Stimulated activated CD4-positive, alpha-beta T cell treated with anti-CD3 and anti-CD28 coated beads, Interleukin-2, amount 100 ng/mL, for 4 hours (primary cell): ENCODE results near the gene POU6F2.
"Not testable (repeated sequence)": the region's sequence is repeated elsewhere in the genome, so short reads cannot be mapped to it uniquely, and the experiment has no call there.

ENCODE experiments used
- DNase-seq: peaks from one replicate; pipeline ENCODE4 v3.0.0-alpha.2; 2020; ENCODE audit warnings: low read depth

The POU6F2 gene, protein sequence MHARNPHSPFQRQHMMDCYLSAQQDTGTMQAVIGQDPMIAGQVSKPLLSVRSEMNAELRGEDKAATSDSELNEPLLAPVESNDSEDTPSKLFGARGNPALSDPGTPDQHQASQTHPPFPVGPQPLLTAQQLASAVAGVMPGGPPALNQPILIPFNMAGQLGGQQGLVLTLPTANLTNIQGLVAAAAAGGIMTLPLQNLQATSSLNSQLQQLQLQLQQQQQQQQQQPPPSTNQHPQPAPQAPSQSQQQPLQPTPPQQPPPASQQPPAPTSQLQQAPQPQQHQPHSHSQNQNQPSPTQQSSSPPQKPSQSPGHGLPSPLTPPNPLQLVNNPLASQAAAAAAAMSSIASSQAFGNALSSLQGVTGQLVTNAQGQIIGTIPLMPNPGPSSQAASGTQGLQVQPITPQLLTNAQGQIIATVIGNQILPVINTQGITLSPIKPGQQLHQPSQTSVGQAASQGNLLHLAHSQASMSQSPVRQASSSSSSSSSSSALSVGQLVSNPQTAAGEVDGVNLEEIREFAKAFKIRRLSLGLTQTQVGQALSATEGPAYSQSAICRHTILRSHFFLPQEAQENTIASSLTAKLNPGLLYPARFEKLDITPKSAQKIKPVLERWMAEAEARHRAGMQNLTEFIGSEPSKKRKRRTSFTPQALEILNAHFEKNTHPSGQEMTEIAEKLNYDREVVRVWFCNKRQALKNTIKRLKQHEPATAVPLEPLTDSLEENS

DNA sequence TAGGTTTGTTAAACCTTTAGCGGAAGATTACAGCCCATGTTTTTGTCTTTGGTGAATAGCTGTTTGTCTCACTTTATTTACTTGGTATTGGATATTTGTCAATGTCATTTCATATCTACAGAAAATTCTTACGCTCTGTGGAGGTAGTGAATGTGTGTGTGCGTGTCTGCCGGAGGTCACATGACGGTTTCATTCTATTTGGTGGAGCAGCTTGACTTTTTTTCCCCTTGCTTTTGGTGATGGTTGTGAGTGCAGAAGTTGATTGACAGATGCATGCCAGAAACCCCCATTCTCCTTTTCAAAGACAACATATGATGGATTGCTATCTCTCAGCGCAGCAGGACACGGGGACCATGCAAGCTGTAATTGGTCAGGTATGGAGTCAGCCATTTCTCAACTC is at the start of gene POU6F2:
TSS of gene POU6F2 (plus strand) at position 225 of the 400 bp plus-strand sequence. CDS start at position 270, 45 bp downstream.
- DNase-seq = no peak

DNA sequence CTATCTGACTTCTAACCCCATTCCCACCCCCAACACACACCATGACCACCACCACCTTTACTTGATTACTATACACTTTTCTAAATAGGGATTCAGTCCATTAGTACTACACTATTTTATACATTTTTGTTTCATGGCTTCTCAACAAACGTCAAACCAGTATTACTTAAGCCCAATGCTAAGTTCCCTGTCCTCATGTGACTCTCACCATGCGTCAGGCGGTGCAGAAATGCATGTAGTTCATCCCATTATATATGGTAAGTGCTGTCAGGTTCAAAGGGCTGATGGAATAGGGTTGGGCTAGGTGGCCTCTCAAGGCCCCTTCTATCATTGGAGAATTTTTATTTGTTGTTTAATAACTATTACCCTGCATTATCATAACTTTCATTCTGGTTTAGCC is 49.2 kb upstream of the POU6F2 start:
- no peak for DNase-seq

DNA sequence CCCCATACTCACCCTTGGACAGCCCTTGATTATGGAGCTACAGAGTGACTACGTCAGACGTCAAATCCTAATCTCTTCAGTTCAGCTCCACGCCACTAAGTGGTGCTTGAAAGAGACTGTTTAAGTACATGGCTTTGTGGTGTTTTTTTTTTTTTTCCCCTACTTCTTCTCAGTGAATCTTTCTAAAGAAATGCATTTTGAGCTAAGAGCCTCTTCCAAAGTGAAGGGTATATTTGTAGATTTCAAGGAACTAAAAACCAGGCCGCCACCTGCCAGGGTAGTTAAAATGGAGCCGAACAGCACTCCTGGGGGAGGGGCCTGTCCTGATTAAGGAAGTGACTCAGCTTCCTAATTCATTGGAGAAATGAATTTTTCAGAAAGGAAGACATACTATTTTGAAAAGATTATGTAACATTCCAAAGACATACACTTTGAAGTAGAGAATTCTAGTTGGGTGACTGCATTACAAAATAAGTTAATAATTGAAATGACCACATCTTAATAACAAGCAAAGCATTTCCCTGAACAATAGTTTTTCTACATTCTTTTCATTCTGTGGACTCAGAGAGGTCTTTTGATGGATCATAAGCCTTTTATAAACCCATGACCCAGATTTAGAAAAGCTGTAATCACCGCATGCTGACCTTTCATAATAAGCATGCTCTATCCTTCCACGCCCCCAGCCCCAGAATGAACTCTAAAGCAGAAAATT is 48.1 kb upstream of the POU6F2 start:
- DNase-seq = no peak

DNA sequence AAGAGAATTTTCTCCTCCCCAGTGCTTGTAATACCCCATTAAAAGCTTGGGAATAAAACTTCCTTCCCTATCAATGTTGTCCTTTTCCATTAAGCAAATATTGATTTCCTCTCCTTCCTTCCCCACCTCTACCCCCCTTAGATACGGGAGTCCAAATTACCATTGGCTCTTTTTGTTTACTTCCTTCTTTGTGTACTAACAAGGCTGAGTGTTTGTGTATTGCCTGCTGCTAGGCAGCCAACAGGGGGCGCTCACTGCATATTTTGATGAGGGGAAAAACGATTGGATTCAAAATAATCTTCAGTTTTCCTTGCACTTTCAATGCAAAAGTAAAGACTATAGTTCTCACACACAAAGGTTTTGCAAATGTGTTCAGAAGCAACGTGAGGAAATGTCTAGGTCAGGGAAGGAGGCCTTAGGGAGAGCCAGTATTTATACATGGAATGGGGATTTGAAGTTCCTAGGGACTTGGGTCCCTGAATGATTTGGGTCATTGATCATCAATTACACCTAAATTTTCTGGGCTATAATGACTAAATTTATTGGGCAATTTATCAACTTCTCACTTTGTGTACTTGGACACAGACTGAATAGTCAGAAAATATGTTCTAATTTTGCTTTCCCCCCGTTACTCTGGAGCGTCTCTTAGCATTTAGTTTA is 45.1 kb upstream of the POU6F2 start:
- DNase-seq = no peak

DNA sequence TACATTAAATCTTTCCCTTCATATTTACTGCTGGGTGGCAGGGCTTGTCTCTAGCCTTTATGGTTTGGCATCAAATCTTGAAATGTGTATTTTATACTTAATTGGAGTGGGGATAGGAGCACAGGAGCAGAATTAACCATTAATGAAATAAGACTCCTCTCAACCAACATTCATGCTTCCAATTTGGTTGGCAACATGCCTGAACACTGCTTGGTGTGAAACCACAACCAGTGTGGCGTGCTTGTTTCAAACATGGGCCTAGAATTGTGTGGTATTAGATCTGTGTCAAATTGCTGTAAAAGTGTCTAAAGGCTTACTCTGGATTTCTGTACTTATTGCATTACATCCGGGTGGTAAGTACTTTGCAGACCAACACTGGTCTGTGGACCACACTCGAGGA is 43.7 kb upstream of the POU6F2 start:
- DNase-seq = no peak

DNA sequence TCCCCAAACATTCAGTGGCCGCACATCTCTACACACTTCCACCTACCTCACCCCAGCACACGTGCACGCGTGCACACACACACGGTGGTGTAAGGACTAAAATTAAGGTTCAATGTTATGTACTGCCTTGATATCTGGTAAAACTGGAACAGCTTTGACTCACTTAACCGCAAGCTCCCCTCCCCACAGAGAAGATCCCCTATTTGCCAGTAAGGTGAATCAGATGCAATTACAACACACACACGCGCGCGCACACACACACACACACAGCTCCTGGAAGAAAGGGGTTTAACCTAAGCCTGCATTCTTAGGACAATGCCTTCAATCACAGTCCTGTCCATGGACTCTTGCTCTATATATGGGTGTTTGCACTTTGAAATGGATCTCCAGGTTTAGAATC is 43.2 kb upstream of the POU6F2 start:
- DNase-seq = no peak

DNA sequence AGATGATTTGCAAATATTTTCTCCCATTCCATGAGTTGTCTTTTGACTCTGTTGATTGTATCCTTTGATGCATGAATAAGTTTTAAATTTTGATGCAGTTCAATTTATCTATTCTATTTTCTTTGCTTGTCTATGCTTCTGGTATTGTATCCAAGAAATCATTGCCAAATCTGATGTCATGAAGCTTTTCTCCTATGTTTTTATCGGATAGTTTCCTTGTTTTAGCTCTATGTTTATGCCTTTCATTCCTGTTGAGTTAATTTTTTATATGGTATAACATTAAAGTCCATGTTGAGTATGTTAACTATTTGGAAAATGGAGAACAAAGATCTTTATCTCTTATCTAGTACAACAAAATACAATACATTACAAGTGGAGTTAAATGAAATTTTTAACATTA is 41.1 kb upstream of the POU6F2 start:
- DNase-seq = no peak

DNA sequence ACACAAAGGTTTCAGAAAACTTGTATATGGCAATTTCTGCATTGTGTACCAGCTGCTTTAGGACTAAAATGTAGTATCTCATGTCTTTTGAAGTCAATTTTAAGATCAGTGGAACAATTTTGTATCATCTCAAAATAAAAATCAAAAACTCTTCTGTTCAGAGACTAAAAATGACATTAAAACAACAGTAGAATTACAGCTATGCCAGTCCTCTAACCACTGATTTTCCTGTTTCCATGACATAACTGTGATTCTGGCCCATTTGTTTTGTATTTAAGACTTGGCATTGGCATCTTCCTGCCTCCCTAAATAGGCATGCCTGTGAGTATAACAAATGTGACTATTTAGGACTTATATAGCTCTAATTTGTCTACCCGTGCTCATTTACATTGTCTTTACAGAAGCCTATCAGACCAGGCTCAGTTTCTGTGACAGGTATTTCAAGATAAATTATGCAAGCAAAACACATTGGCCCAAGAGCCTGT is 39.7 kb upstream of the POU6F2 start:
- no peak for DNase-seq

DNA sequence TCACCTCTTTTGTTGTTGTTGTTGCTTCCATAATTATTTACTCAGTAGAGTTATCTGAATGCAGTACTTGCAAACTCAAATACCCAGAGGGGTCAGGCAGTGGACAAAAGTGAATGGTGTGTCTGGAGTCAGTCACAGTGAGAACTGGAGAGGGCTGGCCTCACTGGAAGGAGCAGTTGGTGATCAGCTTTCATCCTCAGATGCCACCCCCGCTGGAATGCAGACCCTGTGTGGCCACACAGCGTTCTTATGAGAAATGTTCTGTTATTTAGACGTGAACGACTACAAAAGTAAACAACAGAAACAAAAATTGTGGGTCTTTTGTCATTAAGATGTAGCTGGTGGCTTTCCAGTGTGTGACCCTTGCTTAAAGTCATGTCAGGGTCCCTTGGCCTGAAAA is 39.1 kb upstream of the POU6F2 start:
- no peak for DNase-seq

DNA sequence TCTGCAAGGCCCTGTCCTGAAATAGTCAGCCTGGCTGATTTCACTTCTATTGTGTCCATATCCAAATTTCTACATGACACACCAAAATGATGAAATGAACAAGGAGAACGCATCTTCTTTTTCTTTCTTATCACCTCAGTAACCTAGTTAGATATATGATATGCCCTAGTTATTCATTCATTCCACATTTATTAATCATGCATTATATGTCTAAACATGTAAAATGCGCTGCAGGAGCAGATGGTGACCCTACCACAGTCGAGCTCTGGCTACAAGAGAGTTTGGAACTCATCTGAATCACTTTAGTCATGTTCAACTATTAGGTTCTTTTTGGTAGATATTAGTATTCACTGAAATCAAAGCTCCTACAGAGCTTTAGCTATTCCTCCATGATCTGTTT is 36.9 kb upstream of the POU6F2 start:
- DNase-seq = no peak

DNA sequence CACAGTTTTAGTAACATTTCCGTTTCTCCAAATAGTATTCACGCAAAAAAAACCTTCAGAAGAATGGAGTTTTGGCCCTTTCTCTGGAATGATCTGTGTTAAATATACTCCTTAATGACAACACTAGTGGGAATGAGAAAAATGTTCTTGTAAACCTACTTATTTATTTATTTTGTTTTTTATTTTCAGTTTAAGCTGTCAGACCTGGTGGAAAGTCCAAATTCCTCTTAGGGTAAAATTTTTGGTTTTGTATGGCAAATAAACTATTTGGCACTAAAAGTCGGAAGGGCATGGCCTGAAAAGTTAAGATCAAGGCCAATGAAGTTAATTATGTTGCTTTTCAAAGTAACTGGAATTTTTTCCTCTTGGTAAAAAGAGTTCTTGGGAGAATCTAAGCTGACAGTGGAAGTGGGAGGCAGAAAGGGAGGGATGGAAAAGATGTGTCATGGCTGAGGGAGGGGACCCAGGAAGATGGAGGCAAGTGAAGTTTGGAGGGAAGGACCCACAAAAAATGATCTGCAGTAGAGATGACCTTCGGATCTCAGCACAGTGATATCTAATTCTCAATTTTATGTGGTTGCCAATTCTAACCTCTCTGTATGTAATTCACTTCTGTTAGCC is 35.2 kb upstream of the POU6F2 start:
- DNase-seq = no peak

DNA sequence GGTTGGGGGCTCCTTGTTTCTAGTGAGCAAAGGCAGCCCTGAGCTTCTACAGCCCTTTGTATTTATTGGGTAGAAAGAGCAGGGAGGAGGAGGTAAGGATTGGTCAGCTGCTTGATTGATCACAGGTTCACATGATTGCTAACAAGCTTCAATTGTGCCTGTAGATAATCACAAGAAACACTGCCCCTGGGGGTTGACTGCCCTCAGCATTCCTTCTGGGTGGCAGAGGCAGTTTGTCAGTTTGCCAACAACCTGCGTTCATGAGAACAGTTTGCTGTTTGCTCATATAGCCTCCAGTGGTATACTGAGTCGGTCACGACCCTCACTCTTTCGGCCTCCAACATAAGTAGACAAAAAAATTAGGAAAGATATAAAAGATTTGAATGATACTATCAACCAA is 30.2 kb upstream of the POU6F2 start:
- DNase-seq = not testable (repeated sequence)

DNA sequence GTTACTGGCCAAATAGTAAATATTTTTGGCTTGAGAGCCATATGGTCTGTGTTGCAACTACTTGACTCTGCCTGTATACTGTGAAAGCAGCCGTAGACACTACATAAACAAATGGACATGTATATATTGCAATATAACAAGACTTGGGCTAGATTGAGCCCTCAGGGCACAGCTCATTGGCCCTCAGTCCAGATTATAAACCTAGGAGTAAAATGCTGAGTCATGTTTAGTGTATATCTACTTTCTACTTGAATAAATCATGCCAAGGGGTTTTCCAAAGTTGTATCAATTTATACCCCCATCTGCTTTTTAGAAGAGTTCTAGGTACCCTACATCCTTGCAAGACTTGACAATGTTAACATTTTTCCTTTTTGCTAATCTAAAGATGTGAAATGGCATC is 27.4 kb upstream of the POU6F2 start:
- DNase-seq = no peak

DNA sequence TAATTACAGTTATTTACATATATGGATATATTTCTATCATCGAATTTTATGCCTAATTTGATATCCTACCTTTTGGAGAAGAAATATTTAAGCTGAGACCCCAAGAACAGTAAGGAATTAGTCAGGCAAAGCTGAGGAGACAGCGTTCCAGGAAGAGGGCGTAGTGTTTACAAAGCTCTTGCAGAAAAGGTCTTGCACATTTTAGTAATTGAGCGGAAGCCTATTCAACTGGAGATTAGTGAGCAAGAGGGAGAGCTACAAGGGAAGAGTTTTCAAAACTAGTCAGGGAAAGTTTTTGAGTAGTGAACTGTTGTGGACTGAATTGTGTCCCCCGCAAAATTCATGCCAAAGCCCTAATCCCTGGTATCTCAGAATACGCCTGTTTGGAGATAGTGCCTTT is 26.5 kb upstream of the POU6F2 start:
- DNase-seq = no peak

DNA sequence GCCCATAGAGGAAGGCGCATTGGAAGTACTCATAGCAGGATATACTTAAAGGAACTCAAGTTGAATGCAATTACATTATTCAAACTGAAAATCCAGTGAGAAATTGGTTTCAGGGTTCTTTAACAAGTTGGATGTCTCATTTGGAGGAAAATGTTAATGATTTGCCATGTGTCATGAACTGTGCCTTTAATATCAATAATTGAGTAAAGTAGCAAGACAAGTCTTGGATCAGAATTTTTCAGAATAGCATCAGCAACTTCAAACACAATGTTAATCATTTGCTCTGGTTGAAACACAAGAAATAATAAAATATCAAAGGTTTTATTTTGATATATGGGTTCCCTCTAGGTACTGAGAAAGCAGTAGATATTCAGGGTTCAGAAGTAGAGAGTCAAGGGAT is 24.5 kb upstream of the POU6F2 start:
- no peak for DNase-seq

DNA sequence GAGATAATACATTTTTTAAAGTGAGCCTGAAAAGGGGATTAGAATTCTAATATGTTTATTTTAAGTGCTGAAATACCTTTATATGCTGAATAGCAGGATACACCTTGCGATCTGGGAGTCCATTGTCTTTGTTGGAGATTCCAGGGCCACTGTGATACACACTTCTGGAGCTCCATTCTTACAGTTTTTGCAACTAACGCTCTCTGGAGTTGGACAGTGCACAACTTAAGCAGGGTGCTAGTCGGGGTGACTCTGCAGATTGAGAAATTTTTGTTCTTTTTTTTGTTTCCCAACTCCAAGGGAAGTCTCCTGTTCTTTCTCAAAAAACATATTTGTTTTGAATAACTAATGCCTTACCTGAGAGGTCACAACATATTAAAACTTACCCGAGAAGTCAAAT is 23.7 kb upstream of the POU6F2 start:
- DNase-seq = no peak

DNA sequence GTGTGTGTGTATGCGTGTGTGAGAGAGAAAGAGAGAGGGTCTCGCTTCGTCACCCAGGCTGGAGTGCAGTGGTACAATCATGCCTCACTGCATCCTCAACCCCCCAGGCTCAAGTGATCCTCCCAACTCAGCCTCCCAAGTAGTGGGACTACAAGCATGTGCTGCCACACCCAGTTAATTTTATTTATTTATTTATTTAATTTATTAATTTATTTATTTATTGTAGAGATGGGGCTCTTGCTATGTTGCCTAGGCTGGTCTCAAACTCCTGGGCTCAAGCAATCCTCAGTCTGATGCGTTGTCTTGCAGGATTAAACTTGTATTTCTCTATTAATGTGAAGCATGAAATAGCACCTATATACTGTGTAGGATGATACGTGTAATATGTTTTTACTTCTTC is 21.8 kb upstream of the POU6F2 start:
- DNase-seq = no peak

DNA sequence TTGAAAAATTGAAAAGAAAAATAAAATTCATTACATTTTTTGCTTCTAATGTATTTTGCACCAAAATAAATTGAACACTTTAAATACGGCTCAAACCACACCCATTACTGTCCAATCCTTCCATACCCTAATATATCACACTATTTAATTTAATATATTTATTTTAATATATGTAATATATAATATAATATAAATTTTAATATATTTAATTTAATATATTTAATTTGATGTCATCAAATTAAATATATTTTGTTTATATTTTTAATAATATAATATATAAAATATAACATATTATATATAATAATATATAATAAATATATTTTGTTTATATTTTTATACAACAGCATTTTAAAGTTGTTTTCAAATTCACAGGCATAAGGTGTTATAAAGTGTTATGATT is 15.7 kb upstream of the POU6F2 start:
- no peak for DNase-seq

DNA sequence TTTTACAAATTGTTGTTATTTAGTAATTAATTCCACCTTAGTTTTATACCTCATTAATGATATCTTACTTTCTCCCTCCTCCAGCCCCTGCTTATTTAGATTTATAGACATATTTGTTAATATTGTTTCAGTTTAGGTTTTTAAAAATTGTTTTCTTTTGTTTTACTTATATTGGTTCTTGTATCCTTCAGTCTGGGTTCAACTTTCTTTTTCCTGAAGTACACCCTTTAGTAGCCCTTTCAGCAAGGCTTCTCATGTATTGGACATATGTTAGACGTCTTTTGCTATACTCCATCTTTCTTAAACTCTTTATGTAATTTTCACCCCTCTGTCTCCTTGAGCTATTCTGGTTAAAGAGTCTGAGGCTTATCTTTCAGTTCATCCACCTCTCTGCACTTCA is 12.8 kb upstream of the POU6F2 start:
- no peak for DNase-seq

DNA sequence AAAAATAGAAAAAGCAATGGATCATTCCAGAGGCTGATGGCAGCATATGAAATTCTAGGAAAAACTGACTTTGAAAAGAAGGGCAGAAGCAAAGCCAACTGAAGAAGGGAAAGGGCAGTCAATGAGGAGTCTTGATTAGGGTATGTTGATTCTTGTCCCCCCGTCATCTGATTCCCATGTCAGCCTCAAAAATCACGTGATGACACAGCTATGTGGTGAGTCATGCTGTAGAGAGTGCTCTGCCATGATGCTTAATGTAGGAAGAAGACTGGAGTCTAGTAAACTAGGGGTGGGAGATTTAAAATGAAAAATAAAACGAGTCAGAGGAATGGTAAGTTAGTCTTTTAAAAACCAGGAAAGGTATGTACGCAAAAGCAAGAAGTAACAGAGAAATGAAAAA is 3.9 kb upstream of the POU6F2 start:
- no peak for DNase-seq

DNA sequence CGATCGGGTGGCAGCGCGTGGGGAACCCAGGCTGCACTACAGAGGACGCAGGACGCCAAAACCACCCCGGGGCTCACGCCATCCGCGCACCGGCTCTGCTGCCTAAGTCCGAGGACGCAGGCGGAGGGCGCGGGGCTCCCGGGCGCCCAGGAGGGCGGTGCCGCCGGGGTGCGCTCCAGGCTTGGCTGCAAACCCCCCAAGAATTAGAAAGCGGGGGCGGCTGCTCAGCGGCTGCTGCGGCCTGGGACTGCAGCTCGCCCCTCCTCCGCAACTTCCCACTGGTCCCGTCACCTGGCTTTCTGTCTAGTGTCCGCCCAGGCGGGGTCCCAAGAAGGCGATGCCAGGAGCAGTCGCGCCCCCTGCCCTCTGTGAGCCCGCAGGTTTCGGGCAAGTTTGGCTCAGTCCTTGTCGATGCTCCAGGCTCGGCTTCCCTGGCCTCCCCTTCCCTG is 1.7 kb upstream of the POU6F2 start:
- DNase-seq = no peak

DNA sequence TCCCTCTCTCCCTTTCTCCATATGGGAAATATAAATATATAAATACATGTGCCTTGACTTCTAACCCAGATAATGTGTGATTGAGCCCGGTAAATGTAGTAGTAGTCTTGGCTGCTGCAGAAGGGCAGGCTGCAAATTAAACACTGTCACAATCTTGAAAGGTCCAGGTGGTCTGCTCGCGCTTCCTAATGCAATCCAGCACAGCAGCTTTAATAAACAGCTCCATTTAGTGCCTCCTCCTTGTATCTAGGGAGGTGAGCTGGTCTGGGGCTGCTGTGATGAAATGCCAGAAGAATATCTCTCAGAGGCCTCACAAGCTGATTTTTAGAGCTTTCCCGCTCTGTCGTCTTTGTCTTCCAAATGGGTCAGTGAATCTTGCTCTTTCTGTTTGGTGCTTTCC is 782 bp downstream of the POU6F2 start:
- no peak for DNase-seq
